G401.6 (cell line): Measurements from ENCODE around the gene SHISAL1.
"Not testable (repeated sequence)": the region's sequence is repeated elsewhere in the genome, so short reads cannot be mapped to it uniquely, and the experiment has no call there.

Source experiments
- FAIRE-seq: peaks from 2 replicates; lab custom pipeline; 2012; peaks lifted over from hg19 to GRCh38; lab: Jason Lieb, UNC

SHISAL1 gene

DNA sequence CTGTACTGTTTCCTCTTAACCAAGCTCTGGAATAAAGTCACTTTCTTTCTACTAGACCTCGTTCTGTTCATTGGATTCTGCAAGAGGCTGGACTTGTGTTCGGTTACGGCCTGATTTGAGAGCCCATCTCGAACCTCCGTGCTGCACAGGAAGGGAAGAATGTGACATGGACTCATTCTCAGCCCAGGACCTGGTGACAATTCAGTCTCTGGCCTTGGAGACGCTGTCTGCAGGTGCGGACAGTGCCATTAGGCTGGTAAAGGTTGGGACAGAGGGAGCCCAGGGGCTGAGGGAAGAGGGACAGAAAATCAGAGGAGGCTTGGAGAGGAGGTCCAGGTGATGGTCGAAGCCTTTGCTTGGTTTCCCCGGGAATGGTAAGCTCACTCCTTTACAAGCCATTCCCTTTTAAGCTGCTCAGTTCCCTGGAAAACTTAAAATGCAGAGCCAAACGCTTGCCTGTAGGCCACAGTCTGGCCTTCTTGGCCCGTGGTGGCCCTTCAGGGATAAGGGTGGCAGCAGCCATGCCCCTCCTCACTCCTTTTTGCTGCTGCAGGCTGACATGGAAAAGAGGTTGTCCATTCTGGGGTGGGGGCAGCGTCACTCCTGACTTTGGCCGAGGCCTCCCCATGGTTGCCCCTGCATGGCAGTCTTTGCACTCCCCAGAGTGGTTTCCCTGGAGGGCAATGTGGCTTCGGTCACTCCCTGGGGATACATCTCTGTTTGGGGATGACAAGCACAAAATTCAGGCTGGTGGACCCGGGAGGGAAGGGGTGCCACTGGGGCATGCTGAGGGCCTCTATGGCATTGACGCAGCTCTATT lies 52.3 kb downstream of the SHISAL1 start:
- no peak for FAIRE-seq

GRCh38 chr22:44259366-44260215 lies 53.2 kb downstream of the SHISAL1 start:
- FAIRE-seq = no peak

DNA sequence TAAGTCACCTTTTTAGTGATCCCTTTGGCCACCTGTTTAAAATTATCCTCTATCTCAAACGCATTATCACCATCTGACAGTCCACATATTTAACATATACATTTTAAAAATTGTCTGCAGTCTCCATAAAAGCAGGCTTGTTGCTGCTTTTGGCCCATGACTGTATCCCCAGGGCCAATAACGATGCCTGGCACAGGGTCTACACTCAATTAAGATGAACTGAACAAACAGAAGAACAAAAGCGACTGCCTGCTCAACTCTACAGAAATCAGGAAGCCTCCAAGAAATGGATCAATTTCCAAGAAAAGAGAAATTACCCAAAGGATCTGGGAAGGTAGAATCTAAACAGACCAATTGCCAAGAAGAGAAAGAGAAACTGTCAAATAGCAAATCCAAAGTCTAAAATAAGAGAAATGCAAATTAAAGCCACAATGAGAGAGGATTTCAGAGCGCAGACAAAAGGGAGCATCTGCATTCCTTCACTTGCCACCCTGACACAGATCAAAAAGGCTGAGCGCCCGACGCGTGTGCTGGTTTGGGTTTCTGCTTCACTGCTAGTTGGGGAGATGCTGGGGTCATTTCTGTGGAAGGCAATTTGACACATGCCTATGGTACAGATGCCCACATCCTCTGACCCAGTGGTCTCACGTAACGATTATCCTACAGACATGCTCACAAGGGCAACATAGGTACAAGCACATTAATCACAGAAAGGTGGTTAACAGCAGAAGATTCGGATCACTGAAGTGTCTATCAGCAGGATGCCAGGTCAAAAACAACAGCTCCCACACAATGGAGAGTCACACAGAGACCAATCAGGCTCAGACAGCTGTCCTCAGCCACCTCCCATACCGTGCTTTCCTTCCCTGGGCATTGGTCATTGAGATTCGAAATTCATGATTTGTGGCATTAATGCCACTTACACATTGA lies 55.9 kb downstream of the SHISAL1 start:
- FAIRE-seq = no peak

- no peak for FAIRE-seq
Observed at GRCh38 chr22:44256085-44256484, 56.7 kb downstream of the SHISAL1 start.

GRCh38 chr22:44254811-44255210 lies 57.9 kb downstream of the SHISAL1 start:
- FAIRE-seq = no peak

GRCh38 chr22:44249376-44250147 lies 63.2 kb downstream of the SHISAL1 start:
- no peak for FAIRE-seq

DNA sequence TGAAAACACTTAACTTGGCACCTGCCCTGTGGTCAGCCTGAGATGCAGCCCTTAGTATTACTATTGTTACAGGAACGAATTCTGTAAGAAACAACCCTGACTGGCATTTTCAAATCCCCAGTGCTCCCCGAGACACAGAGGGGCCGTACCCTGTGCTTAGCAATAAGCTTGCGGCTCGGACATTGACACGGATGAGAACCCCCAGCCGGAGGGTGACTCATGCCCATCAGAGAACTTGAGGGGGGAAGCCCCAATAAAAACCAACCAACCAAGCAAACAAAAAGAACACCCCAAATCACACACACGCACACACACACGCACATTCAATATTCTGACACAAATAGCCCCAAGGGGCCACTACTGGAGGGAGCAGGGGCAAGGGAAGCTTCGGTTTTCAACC lies 63.8 kb downstream of the SHISAL1 start:
- no peak for FAIRE-seq

- no peak for FAIRE-seq
Observed at GRCh38 chr22:44247923-44248892, 64.5 kb downstream of the SHISAL1 start.

DNA sequence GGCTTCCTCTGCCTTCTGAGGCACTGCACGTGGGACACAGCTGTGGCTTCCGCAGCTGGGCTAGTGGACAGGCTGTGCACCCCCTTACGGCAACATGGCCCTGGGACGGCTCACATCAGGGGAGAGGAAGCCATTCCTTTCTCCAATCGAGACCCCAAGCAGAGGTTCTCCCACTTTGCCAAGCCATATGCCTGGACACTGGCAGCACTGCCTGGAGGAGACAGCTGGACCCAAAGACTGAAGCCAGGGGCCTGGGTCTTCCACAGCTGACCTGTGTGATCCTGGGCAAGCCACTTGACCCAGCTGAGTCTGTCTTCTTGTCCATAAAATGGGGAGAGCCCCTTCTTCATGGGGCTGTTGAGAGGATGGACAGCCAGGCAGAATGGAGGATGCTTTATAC lies 65.4 kb downstream of the SHISAL1 start:
- no peak for FAIRE-seq

- no peak for FAIRE-seq
Observed at GRCh38 chr22:44246615-44247326, 66.0 kb downstream of the SHISAL1 start.

DNA sequence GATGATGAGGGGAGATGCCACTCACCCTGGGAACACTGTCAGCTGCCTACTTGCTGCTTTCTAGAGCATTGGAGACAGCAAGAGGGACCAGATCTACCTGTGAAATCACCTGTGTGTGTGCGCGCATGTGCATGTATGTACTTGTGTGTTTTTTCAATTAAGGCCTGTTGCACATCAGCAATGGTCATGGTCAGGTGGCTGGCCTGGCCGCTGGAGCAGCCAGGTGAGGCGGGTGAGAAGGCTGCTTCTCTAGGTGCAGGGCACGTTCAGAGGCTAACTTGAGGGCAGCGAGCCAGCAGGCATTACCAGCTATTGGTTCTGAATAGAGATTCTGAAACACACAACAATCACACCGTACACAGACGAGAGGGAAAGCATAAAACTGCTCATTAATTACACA lies 66.9 kb downstream of the SHISAL1 start:
- FAIRE-seq = no peak

GRCh38 chr22:44245438-44245837 lies 67.3 kb downstream of the SHISAL1 start:
- no peak for FAIRE-seq

DNA sequence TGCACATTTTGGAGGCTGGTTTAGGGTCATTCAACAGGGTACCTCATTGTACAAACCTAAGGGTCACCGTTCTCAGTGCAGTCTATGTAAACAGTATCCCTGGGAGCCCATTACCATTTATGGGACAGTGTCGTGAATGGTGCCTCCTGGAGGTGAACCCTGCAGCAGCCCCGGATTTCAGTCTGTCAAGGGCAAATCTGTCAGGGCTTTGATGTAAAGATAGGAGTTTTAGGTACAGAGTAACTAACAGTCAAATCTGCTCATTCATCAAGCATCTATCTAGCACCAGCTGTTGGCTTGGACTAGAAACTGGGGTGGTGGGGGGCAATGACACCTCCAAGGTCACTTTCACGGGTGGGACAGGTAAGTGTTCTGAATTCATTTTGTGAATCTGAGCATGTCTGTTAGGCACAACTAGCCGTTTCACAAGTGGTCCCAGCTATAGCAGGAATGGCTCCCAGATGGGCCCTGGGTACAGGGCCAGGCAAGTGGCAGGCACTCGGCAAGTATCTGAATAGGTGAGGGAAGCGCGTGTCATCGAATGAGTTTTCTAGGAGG lies 68.4 kb downstream of the SHISAL1 start:
- FAIRE-seq = no peak

DNA sequence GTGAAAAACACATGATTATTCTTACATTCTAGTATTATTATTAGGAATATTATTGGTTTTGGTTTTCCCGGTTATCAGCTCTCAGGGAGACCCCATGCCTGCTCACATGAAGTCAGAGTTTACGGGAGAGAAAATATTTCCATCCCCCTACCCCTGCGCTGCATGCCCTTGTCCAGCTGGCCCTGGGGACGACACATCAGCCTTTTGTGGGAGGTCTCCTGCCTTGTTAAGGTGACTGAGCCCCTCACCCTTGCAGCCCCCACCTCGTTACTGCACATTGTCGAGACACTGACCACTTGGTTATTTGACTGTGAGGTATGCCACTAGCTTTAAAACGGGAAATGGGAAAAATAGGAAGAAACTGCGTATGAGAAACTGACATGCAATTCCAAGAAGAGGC lies 69.0 kb downstream of the SHISAL1 start:
- no peak for FAIRE-seq

GRCh38 chr22:44242946-44243724 lies 69.6 kb downstream of the SHISAL1 start:
- no peak for FAIRE-seq

- FAIRE-seq = not testable (repeated sequence)
Observed at GRCh38 chr22:44241121-44241520, 71.6 kb downstream of the SHISAL1 start.

DNA sequence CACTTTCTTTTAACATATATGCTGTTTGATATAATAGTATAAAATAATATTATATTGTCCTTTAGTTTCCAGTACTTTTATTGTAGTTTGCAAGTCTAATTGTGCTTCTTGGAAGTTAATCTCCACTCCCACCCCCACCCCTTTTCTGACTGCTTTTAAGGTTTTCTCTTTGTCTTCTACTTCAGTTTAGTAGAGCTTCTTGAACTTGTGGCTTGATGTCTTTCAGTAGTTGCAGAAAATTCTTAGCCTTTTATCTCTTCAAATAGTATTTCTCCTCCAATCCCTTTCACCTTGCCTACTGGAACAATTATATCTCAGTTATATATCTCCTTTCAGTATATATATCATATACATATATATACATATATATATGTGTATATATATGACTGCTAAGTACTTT lies 75.5 kb downstream of the SHISAL1 start:
- no peak for FAIRE-seq

DNA sequence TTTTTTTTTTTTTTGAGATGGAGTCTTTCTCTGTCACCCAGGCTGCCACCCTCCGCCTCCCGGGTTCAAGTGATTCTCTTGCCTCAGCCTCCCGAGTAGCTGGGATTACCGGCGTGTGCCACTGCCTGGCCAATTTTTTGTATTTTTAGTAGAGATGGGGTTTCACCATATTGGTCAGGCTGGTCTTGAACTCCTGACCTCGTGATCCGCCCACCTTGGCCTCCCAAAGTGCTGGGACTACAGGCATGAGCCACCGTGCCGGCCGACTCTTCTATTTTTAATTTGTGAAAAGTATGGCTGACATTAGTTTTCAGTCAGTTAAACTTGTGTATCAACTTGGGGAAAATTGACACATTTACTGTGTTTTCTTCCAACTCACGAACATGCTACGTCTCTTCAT lies 78.4 kb downstream of the SHISAL1 start:
- not testable (repeated sequence) for FAIRE-seq

GRCh38 chr22:44231233-44231632 lies 81.5 kb downstream of the SHISAL1 start:
- FAIRE-seq = no peak
